Lower leg skin (tissue), 3 donors: ENCODE results near the gene APLF.
"Not testable (repeated sequence)": the region's sequence is repeated elsewhere in the genome, so short reads cannot be mapped to it uniquely, and the experiment has no call there.

Source experiments
- CTCF ChIP-seq, 3 donors: fragments of 450-650 bp; IDR thresholded peaks; one replicate each; pipeline ENCODE4 v1.5.1; 2016; ENCODE audit warnings: antibody characterized with exemption in 3 of 3, mild to moderate bottlenecking in 3 of 3, moderate library complexity in 2 of 3
- POLR2A ChIP-seq, 2 donors: fragments of 450-650 bp; IDR thresholded peaks; one replicate each; pipeline ENCODE4 v1.6.1; 2016 to 2017; ENCODE audit warnings: antibody characterized with exemption in 2 of 2, mild to moderate bottlenecking in 1 of 2, moderate library complexity in 1 of 2

GRCh38 chr2:68529651-68530050, 62.3 kb downstream of the APLF start:
- not testable (repeated sequence) for TF ChIP-seq CTCF, POLR2A (IDR thresholded peaks at IDR 0.05)
